ENCODE results near the gene CHRNB2. TPM values are rescaled to one million over a fixed set of nuclear protein-coding genes. Genes with fewer than 3 reads are reported as not detected.

Gene CHRNB2
- total and polyA plus RNA-seq, 2 of the 8 experiments (the other 6 are each of a cell fraction or from before 2014, with no cell fraction given): 3.1 to 4.1 TPM

- Histone ChIP-seq H3K9me3 (ENCODE audit: insufficient read depth in 2 of 2, low read depth in 1 of 2, low read length in 1 of 2) (no peaks in the 10 kb centered on the region), H4K20me1 (replicated peaks in 1 of 2; ENCODE audit: control insufficient read depth in 1 of 2, insufficient read depth in 2 of 2, low read length in 2 of 2) (peaks cover 0 to 4% of the 10 kb centered on the region in 2 experiments), H4K8ac (ENCODE audit: extremely low read depth, insufficient read depth, low read length) (no peak overlapping the region), H2BK120ac (replicated peaks; ENCODE audit: low read depth, low read length) (no peak overlapping the region), H3K36me3 (ENCODE audit: control insufficient read depth in 2 of 4, insufficient read depth in 4 of 4, low read length in 3 of 4) (no peaks in the 10 kb centered on the region), H2AK5ac (ENCODE audit: low read depth, low read length) (0 out of 2 replicates have a peak overlapping the region, but pooled peaks have one; percentile 30), H3K27ac (ENCODE audit: low read depth, low read length) (no peak overlapping the region), H4K5ac (ENCODE audit: insufficient read length, low read depth, low read length) (peak overlapping the region; percentile 7), H3K23me2 (ENCODE audit: low read depth, low read length) (peaks cover 9% of the 10 kb centered on the region), H3K18ac (ENCODE audit: extremely low read depth, low read length) (no peak overlapping the region; the same call in 1 of the 2 replicates), H2BK12ac (ENCODE audit: low read depth, low read length) (no peak overlapping the region), H3K9ac (replicated peaks in 1 of 4; ENCODE audit: extremely low read depth in 1 of 4, low read depth in 3 of 4, low read length in 3 of 4) (peak overlapping the region in 1 of 4 experiments; percentile 2; a peak in 1 of 7 replicates), H3K23ac (ENCODE audit: insufficient read length) (no peak overlapping the region), H3K56ac (replicated peaks; ENCODE audit: insufficient read length, low read depth, low read length) (no peak overlapping the region), H2BK20ac (ENCODE audit: low read length) (no peak overlapping the region; the same call in 1 of the 2 replicates), H3K27me3 (replicated peaks in 1 of 4; ENCODE audit: control insufficient read depth in 3 of 4, extremely low read depth in 1 of 4, insufficient read depth in 3 of 4, low read length in 3 of 4) (no peaks in the 10 kb centered on the region), H3K14ac (ENCODE audit: insufficient read length) (no peak overlapping the region), H3K4me1 (replicated peaks in 1 of 4; ENCODE audit: control insufficient read depth in 3 of 4, insufficient read depth in 4 of 4, low read length in 3 of 4) (peaks cover 8 to 32% (median 18%) of the 10 kb centered on the region in 4 experiments), H4K91ac (replicated peaks; ENCODE audit: insufficient read length, low read length) (no peak overlapping the region), H3K79me1 (ENCODE audit: low read depth, low read length) (peaks cover 6% of the 10 kb centered on the region), H2AFZ (ENCODE audit: low read length) (no peak overlapping the region), H2BK15ac (ENCODE audit: low read length) (no peak overlapping the region), H3K4me2 (ENCODE audit: insufficient read depth in 1 of 2, low read depth in 2 of 2, low read length in 2 of 2) (peak overlapping the region; percentile 44 to 54), H2BK5ac (ENCODE audit: low read depth, low read length) (no peak overlapping the region), H3K4me3 (ENCODE audit: extremely low read depth in 1 of 4, insufficient read depth in 2 of 4, low read depth in 3 of 4, low read length in 4 of 4) (peak overlapping the region in 1 of 4 experiments; percentile 42; a peak in 3 of 8 replicates), H3K79me2 (ENCODE audit: control insufficient read depth in 1 of 2, insufficient read depth in 2 of 2, low read length in 2 of 2) (peaks cover 18 to 74% of the 10 kb centered on the region in 2 experiments), H3K4ac (replicated peaks; ENCODE audit: insufficient read length, low read depth, low read length) (no peak overlapping the region)
- no peak for FAIRE-seq
- 33% methylated on average over 10 of the region's 10 CpGs; no CpG with 5 or more reads in 1 of the 2 experiments for WGBS, 2 experiments (ENCODE audit: extremely low coverage in 1 of 2, insufficient coverage in 1 of 2, insufficient read length in 1 of 2, insufficient replicate concordance in 2 of 2, low coverage in 1 of 2, low lambda C conversion rate in 2 of 2, missing lambda C conversion rate in 1 of 2)
- TF ChIP-seq SP2 (IDR thresholded peaks at IDR 0.05; ENCODE audit: low read length) (no peak), ASH2L (IDR thresholded peaks at IDR 0.05; ENCODE audit: low read length) (peak; percentile 22), SP1 (IDR thresholded peaks at IDR 0.05; ENCODE audit: low read depth, low read length) (0 out of 2 replicates have a peak, but pooled peaks have one; percentile 31)
- ChIA-PET POLR2A (ENCODE audit: partially characterized antibody) (interaction anchor here (0.6 to 9.4 kb wide), 5 partner anchors 13 to 399 kb away, joined by 3 to 111 read pairs (median 3); no protein-coding TSS in a partner anchor), CTCF (ENCODE audit: partially characterized antibody) (interaction anchor here (0.6 to 1.5 kb wide), 7 partner anchors 12 to 320 kb away, joined by 3 to 6 read pairs (median 3); no protein-coding TSS in a partner anchor)
- no peak for DNase-seq (ENCODE audit: low read depth in 1 of 2, low spot score in 2 of 2)
Measured at GRCh38 chr1:154611150-154611862, 43.7 kb downstream of the CHRNB2 start.

All from H1 (cell line).